Measurements from ENCODE around the gene LIMK2. TPM values are rescaled to one million over a fixed set of nuclear protein-coding genes. Genes with fewer than 3 reads are reported as not detected.

LIMK2 gene
- polyA plus RNA-seq, 1 donor from 2014 or later = 44.2 TPM

- Histone ChIP-seq H3K9ac (ENCODE audit: low read length) (peak within 1 kb of the TSS; percentile 86), H3F3A (ENCODE audit: insufficient read depth, low read length, poor library complexity, severe bottlenecking) (no peaks in the 10 kb centered on the region), H3K4me3 (ENCODE audit: low read length) (peak within 1 kb of the TSS; percentile 76), H3K9me3 (ENCODE audit: low read length) (no peaks in the 10 kb centered on the region), H3K27me3 (ENCODE audit: insufficient read depth, low read depth, low read length) (no peaks in the 10 kb centered on the region), H3K36me3 (ENCODE audit: insufficient read depth, low read length) (no peaks in the 10 kb centered on the region), H3K27ac (ENCODE audit: low read length) (peak within 1 kb of the TSS; percentile 84), H4K20me1 (ENCODE audit: insufficient read depth) (no peaks in the 10 kb centered on the region), H3K79me2 (replicated peaks; ENCODE audit: insufficient read depth, low read length) (no peaks in the 10 kb centered on the region), H2AFZ (ENCODE audit: low read depth, low read length) (peak within 1 kb of the TSS; percentile 40), H3K9me2 (ENCODE audit: insufficient read depth, low read length) (no peaks in the 10 kb centered on the region), H3K4me2 (ENCODE audit: low read length) (peak within 1 kb of the TSS; percentile 76)
- TF ChIP-seq EP300 (conservative IDR thresholded peaks at IDR 0.05; ENCODE audit: poor library complexity, severe bottlenecking) (no peak), SMC3 (conservative IDR thresholded peaks at IDR 0.05; ENCODE audit: poor library complexity) (peak; percentile 66), MXI1 (conservative IDR thresholded peaks at IDR 0.05; ENCODE audit: poor library complexity, severe bottlenecking) (peak; percentile 75), EZH2 (IDR thresholded peaks at IDR 0.05; ENCODE audit: borderline replicate concordance, insufficient read depth, low read length, poor library complexity, severe bottlenecking) (no peak), RAD21 (conservative IDR thresholded peaks at IDR 0.05) (peak; percentile 61), TAF1 (IDR thresholded peaks at IDR 0.05; ENCODE audit: low read depth) (peak; percentile 77), POLR2AphosphoS5 (IDR thresholded peaks at IDR 0.05) (peak; percentile 90)
- TF ChIP-seq, protein P1, sequence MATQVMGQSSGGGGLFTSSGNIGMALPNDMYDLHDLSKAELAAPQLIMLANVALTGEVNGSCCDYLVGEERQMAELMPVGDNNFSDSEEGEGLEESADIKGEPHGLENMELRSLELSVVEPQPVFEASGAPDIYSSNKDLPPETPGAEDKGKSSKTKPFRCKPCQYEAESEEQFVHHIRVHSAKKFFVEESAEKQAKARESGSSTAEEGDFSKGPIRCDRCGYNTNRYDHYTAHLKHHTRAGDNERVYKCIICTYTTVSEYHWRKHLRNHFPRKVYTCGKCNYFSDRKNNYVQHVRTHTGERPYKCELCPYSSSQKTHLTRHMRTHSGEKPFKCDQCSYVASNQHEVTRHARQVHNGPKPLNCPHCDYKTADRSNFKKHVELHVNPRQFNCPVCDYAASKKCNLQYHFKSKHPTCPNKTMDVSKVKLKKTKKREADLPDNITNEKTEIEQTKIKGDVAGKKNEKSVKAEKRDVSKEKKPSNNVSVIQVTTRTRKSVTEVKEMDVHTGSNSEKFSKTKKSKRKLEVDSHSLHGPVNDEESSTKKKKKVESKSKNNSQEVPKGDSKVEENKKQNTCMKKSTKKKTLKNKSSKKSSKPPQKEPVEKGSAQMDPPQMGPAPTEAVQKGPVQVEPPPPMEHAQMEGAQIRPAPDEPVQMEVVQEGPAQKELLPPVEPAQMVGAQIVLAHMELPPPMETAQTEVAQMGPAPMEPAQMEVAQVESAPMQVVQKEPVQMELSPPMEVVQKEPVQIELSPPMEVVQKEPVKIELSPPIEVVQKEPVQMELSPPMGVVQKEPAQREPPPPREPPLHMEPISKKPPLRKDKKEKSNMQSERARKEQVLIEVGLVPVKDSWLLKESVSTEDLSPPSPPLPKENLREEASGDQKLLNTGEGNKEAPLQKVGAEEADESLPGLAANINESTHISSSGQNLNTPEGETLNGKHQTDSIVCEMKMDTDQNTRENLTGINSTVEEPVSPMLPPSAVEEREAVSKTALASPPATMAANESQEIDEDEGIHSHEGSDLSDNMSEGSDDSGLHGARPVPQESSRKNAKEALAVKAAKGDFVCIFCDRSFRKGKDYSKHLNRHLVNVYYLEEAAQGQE (IDR thresholded peaks at IDR 0.05; ENCODE audit: borderline replicate concordance) = peak; percentile 80
- TF ChIP-seq, protein P2, sequence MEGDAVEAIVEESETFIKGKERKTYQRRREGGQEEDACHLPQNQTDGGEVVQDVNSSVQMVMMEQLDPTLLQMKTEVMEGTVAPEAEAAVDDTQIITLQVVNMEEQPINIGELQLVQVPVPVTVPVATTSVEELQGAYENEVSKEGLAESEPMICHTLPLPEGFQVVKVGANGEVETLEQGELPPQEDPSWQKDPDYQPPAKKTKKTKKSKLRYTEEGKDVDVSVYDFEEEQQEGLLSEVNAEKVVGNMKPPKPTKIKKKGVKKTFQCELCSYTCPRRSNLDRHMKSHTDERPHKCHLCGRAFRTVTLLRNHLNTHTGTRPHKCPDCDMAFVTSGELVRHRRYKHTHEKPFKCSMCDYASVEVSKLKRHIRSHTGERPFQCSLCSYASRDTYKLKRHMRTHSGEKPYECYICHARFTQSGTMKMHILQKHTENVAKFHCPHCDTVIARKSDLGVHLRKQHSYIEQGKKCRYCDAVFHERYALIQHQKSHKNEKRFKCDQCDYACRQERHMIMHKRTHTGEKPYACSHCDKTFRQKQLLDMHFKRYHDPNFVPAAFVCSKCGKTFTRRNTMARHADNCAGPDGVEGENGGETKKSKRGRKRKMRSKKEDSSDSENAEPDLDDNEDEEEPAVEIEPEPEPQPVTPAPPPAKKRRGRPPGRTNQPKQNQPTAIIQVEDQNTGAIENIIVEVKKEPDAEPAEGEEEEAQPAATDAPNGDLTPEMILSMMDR (IDR thresholded peaks at IDR 0.05; ENCODE audit: poor library complexity, severe bottlenecking) = peak; percentile 48
Observed at GRCh38 chr22:31292236-31292989, 80.3 kb downstream of the LIMK2 start, which contains the start of gene PIK3IP1. TSS of gene PIK3IP1 (minus strand) at chr22:31292488. CDS start at chr22:31292344, 144 bp downstream.

DNA sequence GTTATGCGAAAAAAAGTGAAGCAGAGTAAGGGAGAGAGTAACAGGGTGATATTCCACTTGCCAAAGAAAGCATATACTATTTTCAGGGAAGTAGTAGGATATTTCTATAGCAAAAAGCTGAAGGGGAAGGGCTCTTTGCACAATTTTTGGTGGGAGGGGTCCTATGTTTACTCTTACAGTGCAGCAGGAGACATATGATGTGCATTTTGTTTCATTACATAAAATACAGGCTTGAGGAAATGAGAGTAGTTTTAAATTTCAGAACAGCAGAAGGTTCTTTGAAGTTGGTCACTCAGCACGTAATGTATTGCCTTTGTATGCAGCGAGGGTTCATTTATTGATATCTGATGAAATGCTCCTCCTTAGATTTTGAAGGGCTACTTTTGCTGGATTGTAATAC, 83.3 kb downstream of the LIMK2 start:
- Histone ChIP-seq H3F3A (ENCODE audit: insufficient read depth, low read length, poor library complexity, severe bottlenecking) (no peaks in the 10 kb centered on the region), H3K27ac (ENCODE audit: low read length) (no peak overlapping the region), H3K9me2 (ENCODE audit: insufficient read depth, low read length) (no peaks in the 10 kb centered on the region), H3K9me3 (ENCODE audit: low read length) (no peaks in the 10 kb centered on the region), H3K4me2 (ENCODE audit: low read length) (no peak overlapping the region), H3K79me2 (replicated peaks; ENCODE audit: insufficient read depth, low read length) (no peaks in the 10 kb centered on the region), H3K27me3 (ENCODE audit: insufficient read depth, low read depth, low read length) (no peaks in the 10 kb centered on the region), H3K36me3 (ENCODE audit: insufficient read depth, low read length) (no peaks in the 10 kb centered on the region), H3K9ac (ENCODE audit: low read length) (no peak overlapping the region), H4K20me1 (ENCODE audit: insufficient read depth) (no peaks in the 10 kb centered on the region), H3K4me3 (ENCODE audit: low read length) (no peak overlapping the region), H2AFZ (ENCODE audit: low read depth, low read length) (no peak overlapping the region)
- no peak for TF ChIP-seq RAD21 (conservative IDR thresholded peaks at IDR 0.05)
- TF ChIP-seq, protein P2 (IDR thresholded peaks at IDR 0.05; ENCODE audit: poor library complexity, severe bottlenecking) = no peak
- no peak for TF ChIP-seq EZH2 (IDR thresholded peaks at IDR 0.05; ENCODE audit: borderline replicate concordance, insufficient read depth, low read length, poor library complexity, severe bottlenecking)

Data from neural cell (in vitro differentiated cells).